ENCODE data around the gene GZF1. TPM values are rescaled to one million over a fixed set of nuclear protein-coding genes. Genes with fewer than 3 reads are reported as not detected.

GZF1 gene
- 5.4 TPM for polyA plus RNA-seq (2012; ENCODE audit: low read depth, missing spikeins)

DNA sequence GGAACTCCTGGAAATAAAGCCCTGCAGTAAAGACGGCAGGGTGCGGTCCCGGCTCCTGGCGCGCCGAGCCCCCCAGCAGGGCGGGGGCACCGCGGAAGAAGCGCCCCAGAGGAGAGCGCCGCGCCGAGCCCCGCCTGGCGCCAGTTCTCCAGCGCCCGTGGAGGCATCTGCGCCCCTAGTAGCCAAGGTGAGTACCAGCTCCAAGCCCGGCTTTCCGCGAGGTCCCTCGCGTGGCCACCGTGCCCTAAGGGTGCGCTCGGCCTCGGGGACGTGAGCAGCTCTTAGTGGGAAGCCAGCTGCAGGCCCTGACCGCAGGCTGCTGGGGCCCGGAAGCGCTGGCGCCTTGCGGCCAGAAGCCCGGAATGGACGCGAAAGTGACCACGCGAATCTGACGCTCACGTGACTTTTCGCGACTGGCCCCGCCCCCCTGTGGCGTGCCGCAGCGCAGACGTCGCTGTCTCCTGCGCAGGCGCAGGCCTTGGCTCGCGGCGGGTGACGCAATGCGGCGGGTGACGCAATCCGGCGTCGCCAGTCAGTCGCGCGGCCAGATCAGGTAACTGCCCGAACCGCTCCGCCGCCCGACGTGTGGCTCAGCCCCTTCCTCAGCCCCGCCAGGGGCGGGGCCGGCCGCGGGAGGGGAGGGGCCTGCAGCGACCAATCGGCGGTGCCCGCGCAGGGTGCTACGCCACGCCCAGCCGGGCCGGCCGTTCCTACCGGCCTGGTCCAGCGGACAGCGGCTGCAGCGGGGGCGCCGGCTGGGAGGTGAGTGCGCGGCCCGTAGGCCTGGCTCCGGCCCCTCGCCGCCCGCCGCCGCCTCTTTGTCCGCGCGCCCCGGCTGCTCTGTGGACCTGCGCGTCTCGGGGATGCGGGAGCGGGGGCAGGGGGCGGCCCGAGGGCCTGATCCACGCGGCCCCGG is at the start of gene GZF1:
Gene GZF1, plus strand, starts transcription at position 707 of the 916 bp plus-strand sequence. CDS start 2,202 bp downstream, outside the sequence.
- peak; percentile 93 for DNase-seq (ENCODE audit: insufficient read length, low spot score)
- TF ChIP-seq POLR2A (IDR thresholded peaks at IDR 0.05; ENCODE audit: low read depth, low read length) (peak; percentile 81), TAF1 (IDR thresholded peaks at IDR 0.05; ENCODE audit: low read depth, low read length) (peak; percentile 67; the same call in 1 of the 2 replicates), SPI1 (IDR thresholded peaks at IDR 0.05; ENCODE audit: low read depth, low read length) (no peak), PAX5 (IDR thresholded peaks at IDR 0.05; ENCODE audit: insufficient read depth, low read length, severe bottlenecking) (no peak), POLR2AphosphoS5 (IDR thresholded peaks at IDR 0.05; ENCODE audit: low read depth, low read length) (peak; percentile 88; the same call in 1 of the 2 replicates), POU2F2 (IDR thresholded peaks at IDR 0.05; ENCODE audit: low read depth, low read length) (peak; percentile 64)
- FAIRE-seq: peak; percentile 99

DNA sequence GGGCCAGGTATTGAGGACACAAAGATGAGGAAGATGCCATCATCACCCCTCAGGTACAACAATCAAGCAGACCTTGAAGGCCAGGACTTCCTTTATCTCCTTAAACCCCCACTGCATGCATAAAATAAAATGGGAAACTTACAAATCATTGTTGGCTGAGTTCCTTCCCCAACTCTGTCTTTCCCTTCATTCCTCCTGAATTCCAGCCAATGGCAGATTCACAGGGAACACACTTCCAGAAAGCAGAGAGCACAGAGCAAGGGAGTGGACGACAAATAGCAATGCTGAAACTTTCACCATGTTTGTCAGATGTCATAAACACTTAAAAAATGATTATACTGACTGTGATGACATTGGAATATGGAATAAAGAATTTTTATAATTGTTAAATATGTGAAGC is 48.7 kb upstream of the GZF1 start:
- DNase-seq (ENCODE audit: insufficient read length, low spot score) (no peak), FAIRE-seq (no peak)
- TF ChIP-seq POLR2A (IDR thresholded peaks at IDR 0.05; ENCODE audit: low read depth, low read length) (no peak), POLR2AphosphoS5 (IDR thresholded peaks at IDR 0.05; ENCODE audit: low read depth, low read length) (no peak), PAX5 (IDR thresholded peaks at IDR 0.05; ENCODE audit: insufficient read depth, low read length, severe bottlenecking) (no peak), SPI1 (IDR thresholded peaks at IDR 0.05; ENCODE audit: low read depth, low read length) (no peak), TAF1 (IDR thresholded peaks at IDR 0.05; ENCODE audit: low read depth, low read length) (no peak), POU2F2 (IDR thresholded peaks at IDR 0.05; ENCODE audit: low read depth, low read length) (no peak)

DNA sequence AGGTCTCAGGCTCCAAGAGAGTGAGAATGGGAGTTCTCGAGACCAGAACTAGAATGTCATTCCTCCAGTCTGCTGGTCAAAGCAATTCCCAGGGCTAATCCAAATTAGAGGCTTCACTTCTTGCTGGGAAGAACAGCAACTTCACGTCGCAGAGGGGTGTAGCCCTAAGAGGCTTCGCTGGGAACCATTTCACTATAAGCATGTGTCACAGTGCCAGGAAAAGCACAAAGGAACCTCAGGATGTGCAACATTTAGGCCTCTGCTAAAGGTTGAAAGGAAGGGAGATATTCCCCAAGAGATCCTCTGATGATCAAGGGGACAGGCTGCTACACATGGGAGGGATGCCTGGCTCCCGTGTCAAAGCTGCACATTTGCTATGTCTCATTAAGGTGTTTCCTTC is 47.3 kb upstream of the GZF1 start:
- FAIRE-seq (no peak), DNase-seq (ENCODE audit: insufficient read length, low spot score) (no peak)
- TF ChIP-seq SPI1 (IDR thresholded peaks at IDR 0.05; ENCODE audit: low read depth, low read length): no peak
- no peak for TF ChIP-seq POU2F2 (IDR thresholded peaks at IDR 0.05; ENCODE audit: low read depth, low read length)
- no peak for TF ChIP-seq POLR2AphosphoS5 (IDR thresholded peaks at IDR 0.05; ENCODE audit: low read depth, low read length)
- TF ChIP-seq PAX5 (IDR thresholded peaks at IDR 0.05; ENCODE audit: insufficient read depth, low read length, severe bottlenecking): no peak
- no peak for TF ChIP-seq POLR2A (IDR thresholded peaks at IDR 0.05; ENCODE audit: low read depth, low read length)
- TF ChIP-seq TAF1 (IDR thresholded peaks at IDR 0.05; ENCODE audit: low read depth, low read length): no peak

DNA sequence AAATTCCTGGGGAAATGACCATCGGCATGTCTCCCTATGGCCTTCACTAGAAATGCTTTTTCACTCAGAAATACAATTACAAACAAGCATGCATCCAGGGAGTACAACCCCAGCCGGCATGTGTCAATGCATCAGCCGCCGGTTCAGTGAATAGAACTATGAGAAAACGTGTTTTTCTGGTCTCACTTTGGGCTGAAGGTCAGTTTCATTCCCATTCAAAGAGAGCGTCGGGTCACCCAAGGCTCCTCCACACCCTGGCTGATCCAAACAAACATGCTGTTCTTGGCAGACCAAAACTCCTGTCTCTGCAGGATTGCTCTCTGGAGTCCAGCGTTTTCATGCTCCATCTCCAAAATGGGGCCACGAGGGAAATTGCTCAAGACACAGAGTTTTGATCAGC is 46.9 kb upstream of the GZF1 start:
- TF ChIP-seq TAF1 (IDR thresholded peaks at IDR 0.05; ENCODE audit: low read depth, low read length) (no peak), POLR2A (IDR thresholded peaks at IDR 0.05; ENCODE audit: low read depth, low read length) (no peak), POU2F2 (IDR thresholded peaks at IDR 0.05; ENCODE audit: low read depth, low read length) (no peak), POLR2AphosphoS5 (IDR thresholded peaks at IDR 0.05; ENCODE audit: low read depth, low read length) (no peak)
- FAIRE-seq (no peak), DNase-seq (ENCODE audit: insufficient read length, low spot score) (no peak)

DNA sequence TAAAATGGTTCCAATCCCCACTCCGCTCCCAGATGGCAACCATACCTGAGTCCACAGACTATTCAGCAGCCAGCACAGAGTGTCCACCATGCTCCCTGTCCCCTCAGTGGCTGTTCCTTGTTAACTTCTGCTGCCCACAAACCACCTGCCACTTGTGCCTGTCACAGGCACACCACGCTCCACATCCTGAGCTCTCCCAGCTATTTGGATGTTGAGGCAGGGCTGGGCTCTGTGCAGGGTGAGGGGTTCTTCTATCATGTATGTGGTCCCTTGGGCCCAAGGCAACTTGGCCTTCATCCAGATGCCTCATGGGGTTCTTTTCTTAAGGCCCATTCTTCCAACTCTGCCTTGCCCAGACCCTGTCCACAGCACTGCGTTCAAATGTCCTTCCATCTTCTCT is 45.4 kb upstream of the GZF1 start:
- FAIRE-seq (no peak), DNase-seq (ENCODE audit: insufficient read length, low spot score) (no peak)
- TF ChIP-seq TAF1 (IDR thresholded peaks at IDR 0.05; ENCODE audit: low read depth, low read length): no peak
- TF ChIP-seq POLR2A (IDR thresholded peaks at IDR 0.05; ENCODE audit: low read depth, low read length): no peak
- no peak for TF ChIP-seq POU2F2 (IDR thresholded peaks at IDR 0.05; ENCODE audit: low read depth, low read length)
- TF ChIP-seq PAX5 (IDR thresholded peaks at IDR 0.05; ENCODE audit: insufficient read depth, low read length, severe bottlenecking): no peak
- no peak for TF ChIP-seq POLR2AphosphoS5 (IDR thresholded peaks at IDR 0.05; ENCODE audit: low read depth, low read length)
- TF ChIP-seq SPI1 (IDR thresholded peaks at IDR 0.05; ENCODE audit: low read depth, low read length): no peak

DNA sequence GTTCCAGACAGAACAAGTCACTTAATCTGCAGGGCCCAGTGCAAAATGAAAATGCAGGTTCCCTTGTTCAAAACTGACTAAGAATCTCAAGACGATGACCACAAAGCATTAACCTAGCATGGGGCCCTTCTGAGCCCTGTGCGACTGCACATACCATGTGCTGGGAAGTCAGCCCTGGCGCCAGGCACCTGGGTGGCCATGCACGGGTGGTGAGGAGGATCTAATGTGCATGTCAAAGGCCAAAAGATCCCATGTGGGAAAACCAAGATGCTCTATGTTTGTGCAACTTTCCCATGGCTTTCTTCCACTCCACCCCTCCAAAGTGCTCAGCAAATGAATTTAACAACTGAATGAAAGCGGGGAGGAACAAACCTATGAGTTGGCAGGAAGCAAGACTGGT is 44.9 kb upstream of the GZF1 start:
- TF ChIP-seq POLR2A (IDR thresholded peaks at IDR 0.05; ENCODE audit: low read depth, low read length): no peak
- no peak for TF ChIP-seq POLR2AphosphoS5 (IDR thresholded peaks at IDR 0.05; ENCODE audit: low read depth, low read length)
- TF ChIP-seq SPI1 (IDR thresholded peaks at IDR 0.05; ENCODE audit: low read depth, low read length): no peak
- no peak for TF ChIP-seq POU2F2 (IDR thresholded peaks at IDR 0.05; ENCODE audit: low read depth, low read length)
- TF ChIP-seq PAX5 (IDR thresholded peaks at IDR 0.05; ENCODE audit: insufficient read depth, low read length, severe bottlenecking): no peak
- TF ChIP-seq TAF1 (IDR thresholded peaks at IDR 0.05; ENCODE audit: low read depth, low read length): no peak
- no peak for FAIRE-seq

DNA sequence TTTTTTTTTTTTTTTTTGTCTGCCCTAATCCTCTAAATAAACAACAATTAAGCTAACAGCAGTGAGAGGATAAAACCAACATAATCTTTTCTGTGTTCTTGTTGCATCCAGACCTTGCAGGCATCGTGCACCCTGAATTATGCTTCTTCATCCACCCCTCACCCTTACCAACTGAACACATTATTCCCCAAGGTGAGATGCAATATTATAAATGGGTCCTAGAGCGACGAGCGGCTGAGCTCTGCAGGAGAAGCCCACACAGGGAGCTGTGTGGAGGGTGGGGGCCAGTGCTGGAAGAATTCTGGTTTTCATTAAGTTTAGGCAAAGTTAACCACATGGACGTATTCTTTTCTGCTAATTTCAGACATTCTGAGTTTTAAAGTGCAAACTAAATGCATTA is 43.6 kb upstream of the GZF1 start:
- no peak for FAIRE-seq
- DNase-seq (ENCODE audit: insufficient read length, low spot score): no peak
- TF ChIP-seq PAX5 (IDR thresholded peaks at IDR 0.05; ENCODE audit: insufficient read depth, low read length, severe bottlenecking): no peak
- TF ChIP-seq POU2F2 (IDR thresholded peaks at IDR 0.05; ENCODE audit: low read depth, low read length): no peak
- no peak for TF ChIP-seq POLR2AphosphoS5 (IDR thresholded peaks at IDR 0.05; ENCODE audit: low read depth, low read length)
- no peak for TF ChIP-seq TAF1 (IDR thresholded peaks at IDR 0.05; ENCODE audit: low read depth, low read length)
- no peak for TF ChIP-seq SPI1 (IDR thresholded peaks at IDR 0.05; ENCODE audit: low read depth, low read length)
- no peak for TF ChIP-seq POLR2A (IDR thresholded peaks at IDR 0.05; ENCODE audit: low read depth, low read length)

More for the DNA sequence above, 44.9 kb upstream of the GZF1 start:
- no peak for DNase-seq (ENCODE audit: insufficient read length, low spot score)

DNA sequence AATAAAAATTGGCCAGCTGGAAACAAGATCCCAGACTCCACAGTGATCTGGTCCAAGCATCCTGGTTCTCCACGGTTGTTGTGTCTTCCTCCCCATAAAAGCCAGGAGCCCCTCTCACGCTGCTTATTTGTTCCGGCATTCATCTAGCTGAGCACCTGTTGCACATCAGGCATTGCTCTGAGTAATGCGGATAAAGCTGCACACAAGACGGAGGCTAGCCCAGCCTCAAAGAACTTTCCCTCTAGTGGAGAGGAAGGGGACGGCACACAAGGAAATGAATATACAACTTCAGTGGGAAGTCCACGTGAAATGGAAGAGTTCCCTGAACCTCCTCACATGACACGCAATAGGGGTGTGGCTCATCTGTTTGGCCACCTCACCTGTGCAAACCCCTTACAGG is 41.7 kb upstream of the GZF1 start:
- TF ChIP-seq POLR2AphosphoS5 (IDR thresholded peaks at IDR 0.05; ENCODE audit: low read depth, low read length): no peak
- TF ChIP-seq POU2F2 (IDR thresholded peaks at IDR 0.05; ENCODE audit: low read depth, low read length): no peak
- no peak for TF ChIP-seq PAX5 (IDR thresholded peaks at IDR 0.05; ENCODE audit: insufficient read depth, low read length, severe bottlenecking)
- TF ChIP-seq POLR2A (IDR thresholded peaks at IDR 0.05; ENCODE audit: low read depth, low read length): no peak
- no peak for TF ChIP-seq SPI1 (IDR thresholded peaks at IDR 0.05; ENCODE audit: low read depth, low read length)
- TF ChIP-seq TAF1 (IDR thresholded peaks at IDR 0.05; ENCODE audit: low read depth, low read length): no peak
- FAIRE-seq: no peak
- no peak for DNase-seq (ENCODE audit: insufficient read length, low spot score)

DNA sequence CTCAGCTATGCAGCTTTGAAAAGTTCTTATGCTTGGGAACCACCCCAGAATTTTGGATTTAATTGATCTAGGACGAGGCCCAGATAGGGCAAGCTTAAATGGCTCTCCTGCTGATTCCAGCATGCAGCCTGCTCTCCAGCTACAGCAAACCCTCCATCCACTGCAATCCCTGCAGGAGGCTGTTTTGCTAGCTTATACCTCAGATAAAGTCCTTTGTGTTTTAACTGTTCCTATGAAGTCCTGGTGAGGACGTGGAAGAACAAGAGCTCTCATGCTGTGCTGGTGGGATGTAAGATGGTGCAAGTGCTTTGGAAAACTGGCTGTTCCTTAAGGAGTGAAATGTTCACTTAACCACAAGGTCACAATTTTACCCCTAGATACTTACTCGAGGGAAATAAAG is 36.9 kb upstream of the GZF1 start:
- DNase-seq (ENCODE audit: insufficient read length, low spot score) (no peak), FAIRE-seq (no peak)
- TF ChIP-seq TAF1 (IDR thresholded peaks at IDR 0.05; ENCODE audit: low read depth, low read length) (no peak), PAX5 (IDR thresholded peaks at IDR 0.05; ENCODE audit: insufficient read depth, low read length, severe bottlenecking) (no peak), POLR2AphosphoS5 (IDR thresholded peaks at IDR 0.05; ENCODE audit: low read depth, low read length) (no peak)
